ENCODE data around the gene P2RY6.

The P2RY6 gene

GRCh38 chr11:73237471-73238290 is 34.5 kb upstream of the P2RY6 start:
- no peak for FAIRE-seq

GRCh38 chr11:73239111-73239521 is 33.0 kb upstream of the P2RY6 start:
- no peak for FAIRE-seq

- no peak for FAIRE-seq
Observed at GRCh38 chr11:73239571-73240189, 32.5 kb upstream of the P2RY6 start.

GRCh38 chr11:73240190-73240781 is 31.9 kb upstream of the P2RY6 start:
- FAIRE-seq, result no peak

GRCh38 chr11:73241300-73241699 is 30.8 kb upstream of the P2RY6 start:
- FAIRE-seq, result no peak

GRCh38 chr11:73242251-73243092 is 29.7 kb upstream of the P2RY6 start:
- no peak for FAIRE-seq

- FAIRE-seq, result no peak
Observed at GRCh38 chr11:73243093-73243485, 29.0 kb upstream of the P2RY6 start.

- no peak for FAIRE-seq
Observed at GRCh38 chr11:73244589-73245240, 27.4 kb upstream of the P2RY6 start.

- no peak for FAIRE-seq
Observed at GRCh38 chr11:73245461-73245860, 26.7 kb upstream of the P2RY6 start.

GRCh38 chr11:73246303-73246702 is 25.8 kb upstream of the P2RY6 start:
- no peak for FAIRE-seq

- FAIRE-seq, result no peak
Observed at GRCh38 chr11:73248526-73249185, 23.5 kb upstream of the P2RY6 start.

- no peak for FAIRE-seq
Observed at GRCh38 chr11:73249304-73249703, 22.8 kb upstream of the P2RY6 start.

- FAIRE-seq, result no peak
Observed at GRCh38 chr11:73249853-73250783, 22.0 kb upstream of the P2RY6 start.

GRCh38 chr11:73252577-73253191 is 19.5 kb upstream of the P2RY6 start:
- no peak for FAIRE-seq

GRCh38 chr11:73257342-73258103 is 14.6 kb upstream of the P2RY6 start:
- FAIRE-seq, result no peak

GRCh38 chr11:73258104-73259035 is 13.8 kb upstream of the P2RY6 start:
- no peak for FAIRE-seq

- no peak for FAIRE-seq
Observed at GRCh38 chr11:73259406-73260126, 12.6 kb upstream of the P2RY6 start.

- no peak for FAIRE-seq
Observed at GRCh38 chr11:73260127-73260457, 12.0 kb upstream of the P2RY6 start.

Data from A204.1 (cell line).